ENCODE results near the gene MAP4K3. TPM values are rescaled to one million over a fixed set of nuclear protein-coding genes. Genes with fewer than 3 reads are reported as not detected.

The MAP4K3 gene
- total and polyA plus RNA-seq, 2 of the 8 experiments (the other 6 are each of a cell fraction or from before 2014, with no cell fraction given): 11.4 to 63.0 TPM

DNA sequence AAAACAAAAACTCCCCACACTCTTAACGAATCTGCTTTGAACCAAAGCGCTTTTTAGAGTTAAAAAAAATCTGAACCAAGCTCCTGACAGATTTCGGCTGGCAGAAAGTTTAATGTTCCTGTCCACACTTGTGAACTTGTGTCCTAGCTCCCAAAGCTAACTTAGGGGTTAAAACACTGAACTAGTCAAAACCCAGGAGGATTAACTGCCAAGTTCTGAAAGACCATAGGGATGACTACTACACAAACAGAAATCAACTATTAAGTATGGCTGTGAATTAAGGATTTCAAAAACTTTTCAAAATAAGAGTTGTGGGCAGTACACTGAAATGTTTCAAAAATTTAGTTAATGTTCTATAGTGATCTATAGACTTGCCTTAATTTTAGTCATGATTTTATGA lies 167.1 kb downstream of the MAP4K3 start (continued):
- TF ChIP-seq CHD7 (IDR thresholded peaks at IDR 0.05; ENCODE audit: insufficient replicate concordance, low read length): no peak
- no peak for TF ChIP-seq RBBP5 (IDR thresholded peaks at IDR 0.05; ENCODE audit: borderline replicate concordance, low read depth, low read length)
- TF ChIP-seq SIN3A (conservative IDR thresholded peaks at IDR 0.05 in 1 of 2, IDR thresholded peaks at IDR 0.05 in 1 of 2; ENCODE audit: low read depth in 1 of 2, low read length in 2 of 2): no peak
- no peak for TF ChIP-seq KDM1A (IDR thresholded peaks at IDR 0.05; ENCODE audit: borderline replicate concordance, low read length)
- TF ChIP-seq SP4 (IDR thresholded peaks at IDR 0.05; ENCODE audit: low read length): no peak
- TF ChIP-seq RXRA (IDR thresholded peaks at IDR 0.05; ENCODE audit: insufficient read depth, low read depth, low read length): no peak
- TF ChIP-seq TAF1 (IDR thresholded peaks at IDR 0.05; ENCODE audit: low read depth, low read length): no peak
- no peak for TF ChIP-seq USF2 (IDR thresholded peaks at IDR 0.05; ENCODE audit: low read length)
- no peak for TF ChIP-seq POLR2AphosphoS5 (IDR thresholded peaks at IDR 0.05; ENCODE audit: low read depth, low read length)
